CD4-positive, alpha-beta T cell treated with Interleukin-15 for 1 hour (primary cell): ENCODE measurements around the gene ZNF697.

Source experiments
- DNase-seq: peaks from one replicate; pipeline ENCODE4 v3.0.0-alpha.2; 2020

ZNF697 gene

GRCh38 chr1:119660253-119661083, 12.4 kb upstream of the ZNF697 start:
- no peak for DNase-seq

DNA sequence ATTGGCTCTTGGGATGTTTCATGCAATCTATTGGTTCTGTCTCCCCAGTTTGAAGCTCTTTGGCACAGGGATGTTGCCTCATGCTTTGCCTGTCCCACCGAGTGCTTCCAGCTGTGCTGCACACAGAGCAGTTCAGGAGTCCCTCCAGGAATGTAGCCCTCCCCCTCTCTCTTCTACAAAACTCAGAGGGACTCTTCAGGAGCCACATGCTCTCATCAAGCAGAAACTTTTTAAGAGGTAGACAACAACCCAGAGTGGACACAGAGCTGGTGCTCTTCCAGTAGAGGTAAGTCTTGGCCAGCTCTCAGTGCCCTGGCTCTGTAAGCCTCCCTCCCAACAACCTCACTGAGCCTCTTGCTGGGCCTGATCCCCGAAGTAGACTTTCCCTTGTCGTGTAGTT, 11.6 kb upstream of the ZNF697 start:
- DNase-seq, result no peak

DNA sequence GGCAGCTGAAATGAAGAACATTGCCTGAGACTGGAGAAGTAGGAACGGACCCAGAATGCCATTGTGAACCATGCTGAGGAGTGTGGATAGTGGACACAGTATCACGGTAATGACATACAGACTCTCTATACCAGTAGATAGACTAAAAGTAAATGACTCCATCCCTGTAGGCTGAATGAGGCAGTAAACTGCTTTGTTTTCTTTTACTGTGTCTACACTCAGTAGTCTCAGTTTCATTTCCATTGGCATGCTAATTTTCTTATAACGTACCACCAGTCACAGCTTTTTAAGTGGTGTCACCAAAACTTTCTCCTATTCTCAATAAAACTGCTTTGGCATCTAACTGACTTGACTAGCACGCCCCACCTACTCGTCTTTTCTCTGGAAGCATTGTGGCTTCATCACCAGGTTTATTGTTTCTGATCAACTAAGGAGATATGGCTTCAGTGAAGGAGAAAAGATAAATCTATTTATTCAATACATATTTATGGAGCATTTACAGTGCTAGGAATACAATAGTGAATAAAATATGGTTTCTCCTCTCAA, 8.4 kb upstream of the ZNF697 start:
- no peak for DNase-seq

DNA sequence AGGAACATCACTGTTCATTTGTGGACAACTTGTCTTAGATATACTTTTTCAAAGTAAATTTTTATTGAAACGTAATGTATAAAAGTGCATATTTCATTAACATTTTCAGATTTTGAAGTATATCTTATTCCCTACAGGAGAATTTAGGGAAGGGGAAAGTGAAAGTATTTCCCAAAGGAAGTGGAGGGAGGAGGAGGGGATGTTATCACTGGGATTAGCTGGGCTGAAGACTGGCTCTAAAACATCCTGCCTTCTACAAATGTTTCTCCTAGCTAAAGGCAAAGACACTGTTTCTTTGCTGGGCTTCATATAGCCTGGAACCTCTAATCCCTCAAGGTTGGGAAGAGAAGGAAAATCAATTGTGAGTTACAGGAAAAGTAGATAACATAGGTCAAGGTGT, 7.1 kb upstream of the ZNF697 start:
- no peak for DNase-seq

- no peak for DNase-seq
These were observed 5.7 kb upstream of the ZNF697 start for GRCh38 chr1:119653839-119654170.

- no peak for DNase-seq
These were observed 5.2 kb upstream of the ZNF697 start for GRCh38 chr1:119653135-119653838.

- DNase-seq, result no peak
These were observed 4.5 kb upstream of the ZNF697 start for GRCh38 chr1:119652587-119652986.

GRCh38 chr1:119651641-119652040, 3.6 kb upstream of the ZNF697 start:
- no peak for DNase-seq

DNA sequence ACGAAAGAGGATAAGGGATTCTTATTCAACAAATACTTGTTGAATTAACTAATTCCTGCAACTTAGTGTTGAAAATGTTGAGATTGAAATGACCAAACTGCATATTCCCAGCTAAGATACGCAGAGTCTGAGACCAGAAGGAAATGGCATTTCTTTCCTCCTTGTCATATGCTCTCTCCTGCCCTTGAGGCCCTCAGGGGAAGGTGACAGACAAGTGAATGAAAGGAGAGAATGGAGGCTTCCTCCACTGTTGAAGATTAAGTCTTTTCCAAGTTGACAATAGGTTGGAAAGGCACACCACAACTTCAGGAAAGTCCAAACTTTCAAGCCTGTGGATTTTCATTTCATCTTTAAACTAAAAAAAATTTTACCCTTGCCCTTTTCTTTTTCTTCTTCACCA, 3.1 kb upstream of the ZNF697 start:
- no peak for DNase-seq

DNA sequence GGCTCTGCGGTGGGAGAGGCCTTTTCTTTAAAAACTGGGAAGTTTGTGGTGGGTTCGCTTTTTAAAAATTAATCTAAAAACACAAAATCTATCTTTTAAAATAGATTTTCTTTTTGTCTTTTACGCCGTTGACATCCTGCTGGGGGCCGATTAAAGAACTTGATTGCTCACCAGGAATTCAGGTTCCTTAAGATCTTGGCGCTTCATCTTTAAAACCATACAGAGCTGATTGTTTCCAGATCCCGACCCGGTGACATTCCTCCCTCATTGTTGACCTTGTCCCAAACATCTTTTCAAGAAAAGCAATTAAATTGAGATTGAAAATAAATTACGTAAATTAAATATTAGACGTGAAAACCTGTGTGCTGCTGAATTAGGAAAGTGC, 546 bp upstream of the ZNF697 start:
- no peak for DNase-seq

- no peak for DNase-seq
These were observed 785 bp downstream of the ZNF697 start for GRCh38 chr1:119647228-119647733.

GRCh38 chr1:119646521-119647227, 1.4 kb downstream of the ZNF697 start:
- no peak for DNase-seq

DNA sequence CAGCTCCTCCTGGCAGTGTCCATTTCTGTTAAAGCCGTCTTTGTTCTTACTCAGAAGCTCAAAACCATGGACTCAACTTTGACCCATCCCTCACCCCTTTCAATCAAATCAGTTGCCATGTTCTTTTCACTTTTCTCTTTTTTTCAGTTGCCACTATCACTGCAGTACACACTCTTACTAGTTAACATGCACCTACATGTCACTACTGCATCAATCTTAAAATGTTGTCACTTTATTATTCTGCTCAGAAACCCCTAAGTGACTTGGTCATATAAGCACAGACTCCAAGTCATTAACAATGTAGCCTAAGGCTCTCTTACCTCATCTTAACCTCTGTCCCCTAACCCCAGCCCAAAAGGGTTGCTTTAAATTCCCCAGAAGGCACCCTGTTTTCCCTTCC, 9.0 kb downstream of the ZNF697 start:
- no peak for DNase-seq

DNA sequence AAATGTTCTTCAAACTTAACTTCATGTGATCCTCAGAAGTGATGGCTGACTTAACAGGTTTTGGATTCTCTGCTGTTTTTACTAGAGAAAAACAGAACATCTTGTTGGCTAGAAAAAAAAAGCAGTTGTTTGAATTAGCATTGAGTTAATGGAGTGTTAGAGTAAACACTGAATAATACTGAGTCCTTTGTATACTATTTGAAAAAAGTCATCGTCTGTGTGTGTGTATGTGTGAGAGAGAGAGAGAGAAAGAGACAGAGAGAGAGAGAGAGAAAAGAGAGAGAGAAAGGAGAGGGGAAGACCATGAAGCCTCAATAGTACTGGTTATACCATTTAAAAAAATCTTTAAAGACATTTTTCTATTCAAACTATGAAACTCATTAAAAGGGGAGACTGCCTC, 10.4 kb downstream of the ZNF697 start:
- no peak for DNase-seq

DNA sequence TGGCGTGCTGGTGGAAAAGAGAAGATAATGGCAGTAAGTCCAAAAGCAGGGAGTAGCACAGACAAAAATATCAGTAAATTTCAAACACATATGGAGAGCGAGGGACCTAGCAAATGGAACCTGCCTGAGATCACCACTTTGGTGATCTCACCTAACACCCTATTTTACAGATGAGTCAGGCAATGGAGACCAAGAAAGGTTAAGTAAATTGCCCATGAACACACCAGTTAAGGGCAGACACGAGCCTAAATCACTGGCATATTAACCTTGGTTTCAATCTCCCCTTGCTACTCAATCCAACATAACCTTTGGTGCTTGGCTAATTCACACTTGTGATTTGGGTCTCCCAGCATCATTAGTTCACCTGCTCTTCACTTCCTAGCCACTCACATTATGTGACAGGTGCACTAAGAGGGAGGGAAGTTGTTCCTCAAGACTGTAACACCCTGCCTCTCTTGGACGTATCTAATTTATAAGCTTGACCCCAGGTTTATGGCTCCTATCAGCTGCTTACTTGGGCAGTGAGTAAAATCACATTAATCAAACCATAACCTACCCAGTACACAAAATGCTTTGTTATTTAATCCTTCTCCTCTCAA, 11.5 kb downstream of the ZNF697 start:
- DNase-seq, result no peak

DNA sequence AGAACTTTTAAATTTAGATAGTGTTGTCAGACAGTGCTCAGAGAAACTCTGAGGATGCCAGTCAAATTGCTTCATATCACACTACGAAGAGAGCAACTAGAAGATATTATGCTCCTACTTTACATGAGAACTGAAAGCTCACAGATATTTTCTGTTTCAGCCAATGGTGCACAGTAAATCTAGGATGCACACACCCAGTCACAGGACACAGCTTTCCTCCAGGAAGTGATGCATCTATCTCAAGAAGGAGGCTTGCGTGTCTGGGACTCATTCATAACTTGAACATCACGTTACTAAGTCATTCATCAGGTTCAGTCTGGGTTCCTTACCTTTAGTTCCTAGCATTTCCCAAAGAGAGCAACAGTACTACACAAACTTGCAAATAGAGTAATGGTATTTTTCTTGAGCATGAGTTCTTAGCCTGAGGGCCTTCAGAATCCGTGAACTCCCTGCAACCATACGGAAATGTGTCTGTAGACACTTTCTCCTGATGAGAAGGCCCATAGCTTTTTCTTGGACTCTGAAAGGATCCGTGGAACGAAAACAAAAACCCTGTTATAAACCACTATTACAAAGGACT, 12.2 kb downstream of the ZNF697 start:
- DNase-seq, result no peak

GRCh38 chr1:119634016-119634415, 14.1 kb downstream of the ZNF697 start:
- DNase-seq, result no peak

DNA sequence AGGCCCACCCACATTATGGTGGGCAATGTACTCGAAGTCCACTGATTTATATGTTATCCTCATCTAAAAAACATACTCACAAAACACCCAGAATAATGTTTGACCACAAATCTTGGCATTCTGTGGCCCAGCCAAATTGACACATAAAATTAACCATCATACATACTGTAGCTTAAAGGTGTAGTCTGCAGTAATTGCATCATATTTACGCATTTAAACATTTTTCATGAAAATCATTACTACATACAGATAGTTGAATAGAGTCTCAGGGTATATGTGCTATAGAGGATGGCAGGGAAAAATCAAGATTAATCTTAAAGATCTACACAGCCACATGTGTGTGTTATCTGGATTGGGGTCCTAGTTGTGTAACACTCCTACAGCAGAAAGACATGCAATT, 14.5 kb downstream of the ZNF697 start:
- no peak for DNase-seq

- DNase-seq, result no peak
These were observed 15.2 kb downstream of the ZNF697 start for GRCh38 chr1:119632841-119633240.

GRCh38 chr1:119632103-119632490, 16.0 kb downstream of the ZNF697 start:
- DNase-seq, result no peak

- no peak for DNase-seq
These were observed 16.5 kb downstream of the ZNF697 start for GRCh38 chr1:119631433-119632102.

DNA sequence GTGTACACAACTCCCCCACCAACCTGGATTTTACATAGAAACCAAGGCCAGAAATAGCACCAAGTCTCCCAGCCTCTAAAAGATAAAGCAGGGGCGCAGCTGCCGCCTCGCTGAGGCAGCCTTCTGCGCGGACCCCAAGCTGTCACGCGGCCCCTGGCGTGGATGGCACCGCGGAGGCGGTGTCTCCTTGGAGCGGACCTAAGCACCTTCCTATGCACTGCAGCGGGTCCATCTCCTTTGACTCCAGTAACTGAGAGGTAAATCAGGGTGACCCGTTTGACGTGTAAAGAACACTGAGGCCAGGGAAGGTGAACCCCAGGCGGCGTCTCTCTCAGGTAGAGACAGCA, 17.0 kb downstream of the ZNF697 start:
- DNase-seq, result no peak
